NCI-H2081 treated with DMSO at 0.1 percent for 48 hours (cell line): ENCODE measurements around the gene SIGLECL1.

Experiments used
- DNase-seq: peaks from one replicate; lab custom pipeline; 2025; lab: John Stamatoyannopoulos, UW

The SIGLECL1 gene

GRCh38 chr19:51295382-51296126, 44.7 kb downstream of the SIGLECL1 start:
- DNase-seq = no peak

- DNase-seq = no peak
Observed at GRCh38 chr19:51296336-51297093, 45.6 kb downstream of the SIGLECL1 start.

- no peak for DNase-seq
Observed at GRCh38 chr19:51297406-51297805, 46.5 kb downstream of the SIGLECL1 start.

- DNase-seq = no peak
Observed at GRCh38 chr19:51301266-51301665, 50.4 kb downstream of the SIGLECL1 start.

- no peak for DNase-seq
Observed at GRCh38 chr19:51305479-51305878, 54.6 kb downstream of the SIGLECL1 start.

- no peak for DNase-seq
Observed at GRCh38 chr19:51311351-51312257, 60.7 kb downstream of the SIGLECL1 start, which contains the start of gene IGLON5. Gene IGLON5, plus strand, starts transcription at chr19:51311644. Its CDS starts 204 bp downstream, at chr19:51311848.

GRCh38 chr19:51316688-51317087, 65.8 kb downstream of the SIGLECL1 start:
- DNase-seq = no peak

- DNase-seq = no peak
Observed at GRCh38 chr19:51317376-51317775, 66.5 kb downstream of the SIGLECL1 start.

- DNase-seq = no peak
Observed at GRCh38 chr19:51317968-51318367, 67.1 kb downstream of the SIGLECL1 start.
